Measurements from ENCODE around the gene CEP57L1. TPM values are rescaled to one million over a fixed set of nuclear protein-coding genes. Genes with fewer than 3 reads are reported as not detected.

Gene CEP57L1
- total and polyA plus RNA-seq, 2 donors (not counting 1 experiment from before 2014, with no cell fraction given), result 3.1 to 8.8 TPM

GRCh38 chr6:109174916-109175315, 79.6 kb downstream of the CEP57L1 start:
- Mint-ChIP-seq H3K4me3 (no peak overlapping the region), H3K4me1 (no peaks in the 10 kb centered on the region), H3K27ac (no peak overlapping the region), H3K27me3 (peaks cover 16% of the 10 kb centered on the region), H3K9me3 (ENCODE audit: insufficient read depth) (no peaks in the 10 kb centered on the region)
- H3K9me3 ChIP-seq (ENCODE audit: control extremely low read depth in 1 of 3, control insufficient read depth in 2 of 3, insufficient read depth in 1 of 3, low read length in 2 of 3), result no peaks in the 10 kb centered on the region
- H3K36me3 ChIP-seq (replicated peaks in 1 of 2; ENCODE audit: control extremely low read depth in 1 of 2, control insufficient read depth in 1 of 2, extremely low read depth in 1 of 2, insufficient read depth in 2 of 2, low read length in 1 of 2), result no peaks in the 10 kb centered on the region
- POLR2A ChIA-PET, result no interaction called here
- no peak overlapping the region for H2AFZ ChIP-seq (ENCODE audit: insufficient read depth, low read depth, low read length, poor library complexity, severe bottlenecking)
- no peak overlapping the region for H3K4me2 ChIP-seq (replicated peaks; ENCODE audit: low read depth, low read length, poor library complexity, severe bottlenecking)
- no CpG with 5 or more reads among the region's 2 CpGs for WGBS (ENCODE audit: insufficient coverage)
- no peak overlapping the region for H3K27ac ChIP-seq (ENCODE audit: low read length in 2 of 2)
- ATAC-seq (ENCODE audit: low read depth), result no peak
- H3K4me3 ChIP-seq (ENCODE audit: control extremely low read depth in 1 of 5, extremely low read depth in 1 of 5, insufficient read depth in 1 of 5, low read depth in 2 of 5, low read length in 4 of 5), result no peak overlapping the region
- CTCF ChIA-PET, result interaction anchor here (1.5 kb wide), 1 partner anchor 8 kb away, joined by 5 read pairs; no protein-coding TSS in a partner anchor
- intact Hi-C loops (cut with micrococcal nuclease), result no loop called here
- no peak for TF ChIP-seq CTCF (IDR thresholded peaks at IDR 0.05)
- no peak for TF ChIP-seq EZH2 (IDR thresholded peaks at IDR 0.05; ENCODE audit: borderline replicate concordance, insufficient read depth, low read depth, low read length, poor library complexity, severe bottlenecking)
- H3K9ac ChIP-seq (ENCODE audit: low read length), result no peak overlapping the region
- no peaks in the 10 kb centered on the region for H4K20me1 ChIP-seq (ENCODE audit: control insufficient read depth, insufficient read depth, low read length, poor library complexity, severe bottlenecking)
- no peaks in the 10 kb centered on the region for H3K79me2 ChIP-seq (ENCODE audit: control insufficient read depth, insufficient read depth, low read length)
- H3K27me3 ChIP-seq (replicated peaks in 1 of 4; ENCODE audit: control extremely low read depth in 1 of 4, control insufficient read depth in 3 of 4, insufficient read depth in 4 of 4, low read length in 3 of 4), result peaks cover 0 to 6% (median 0%) of the 10 kb centered on the region in 4 experiments
- no peak for DNase-seq
- H3K4me1 ChIP-seq (ENCODE audit: control insufficient read depth in 2 of 2, insufficient read depth in 2 of 2, low read length in 2 of 2), result no peaks in the 10 kb centered on the region

GRCh38 chr6:109178921-109179320, 83.6 kb downstream of the CEP57L1 start:
- Histone ChIP-seq H3K4me3 (ENCODE audit: control extremely low read depth in 1 of 5, extremely low read depth in 1 of 5, insufficient read depth in 1 of 5, low read depth in 2 of 5, low read length in 4 of 5) (no peak overlapping the region), H3K4me2 (replicated peaks; ENCODE audit: low read depth, low read length, poor library complexity, severe bottlenecking) (no peak overlapping the region), H3K36me3 (replicated peaks in 1 of 2; ENCODE audit: control extremely low read depth in 1 of 2, control insufficient read depth in 1 of 2, extremely low read depth in 1 of 2, insufficient read depth in 2 of 2, low read length in 1 of 2) (no peaks in the 10 kb centered on the region), H3K27me3 (replicated peaks in 1 of 4; ENCODE audit: control extremely low read depth in 1 of 4, control insufficient read depth in 3 of 4, insufficient read depth in 4 of 4, low read length in 3 of 4) (peaks cover 0 to 6% (median 0%) of the 10 kb centered on the region in 4 experiments), H3K4me1 (ENCODE audit: control insufficient read depth in 2 of 2, insufficient read depth in 2 of 2, low read length in 2 of 2) (peaks cover 0 to 8% of the 10 kb centered on the region in 2 donors), H3K9ac (ENCODE audit: low read length) (no peak overlapping the region), H4K20me1 (ENCODE audit: control insufficient read depth, insufficient read depth, low read length, poor library complexity, severe bottlenecking) (no peaks in the 10 kb centered on the region), H3K27ac (ENCODE audit: low read length in 2 of 2) (no peak overlapping the region), H3K79me2 (ENCODE audit: control insufficient read depth, insufficient read depth, low read length) (no peaks in the 10 kb centered on the region), H3K9me3 (ENCODE audit: control extremely low read depth in 1 of 3, control insufficient read depth in 2 of 3, insufficient read depth in 1 of 3, low read length in 2 of 3) (no peaks in the 10 kb centered on the region), H2AFZ (ENCODE audit: insufficient read depth, low read depth, low read length, poor library complexity, severe bottlenecking) (no peak overlapping the region)
- DNase-seq (no peak), ATAC-seq (ENCODE audit: low read depth) (no peak)
- TF ChIP-seq EZH2 (IDR thresholded peaks at IDR 0.05; ENCODE audit: borderline replicate concordance, insufficient read depth, low read depth, low read length, poor library complexity, severe bottlenecking) (no peak), CTCF (IDR thresholded peaks at IDR 0.05) (no peak)
- Mint-ChIP-seq H3K9me3 (ENCODE audit: insufficient read depth) (no peaks in the 10 kb centered on the region), H3K4me1 (no peaks in the 10 kb centered on the region), H3K27me3 (peaks cover 26% of the 10 kb centered on the region), H3K27ac (no peak overlapping the region), H3K4me3 (no peak overlapping the region)
- WGBS (ENCODE audit: insufficient coverage), result no CpG with 5 or more reads among the region's 1 CpG
- ChIA-PET CTCF (no interaction called here), POLR2A (no interaction called here)
- intact Hi-C loops (cut with micrococcal nuclease), result no loop called here

All from B cell (primary cell).